Loucy (cell line): Measurements from ENCODE around the gene SEMA7A.

Experiments used
- H2AFZ ChIP-seq: fragments of 200-600 bp; sonication (generic); 2 replicates; pipeline ENCODE4 v1.6.0; 2016; ENCODE audit warnings: antibody characterized with exemption, mild to moderate bottlenecking, low read length, moderate library complexity
- H3F3A ChIP-seq: fragments of 200-600 bp; 2 replicates; pipeline ENCODE4 v1.6.0; 2016; ENCODE audit warnings: antibody characterized with exemption, low read depth, mild to moderate bottlenecking
- H3K27me3 ChIP-seq: fragments of 200-600 bp; sonication (generic); 2 replicates; pipeline ENCODE4 v1.6.1; 2014; ENCODE audit warnings: low read length, mild to moderate bottlenecking; ENCODE audit not compliant: insufficient read depth, poor library complexity, severe bottlenecking
- H3K36me3 ChIP-seq: fragments of 200-600 bp; sonication (generic); 2 replicates; pipeline ENCODE4 v1.6.1; 2016; ENCODE audit warnings: low read length; ENCODE audit not compliant: insufficient read depth
- H3K4me1 ChIP-seq: fragments of 200-600 bp; sonication (generic); 2 replicates; pipeline ENCODE4 v1.5.1; 2014; ENCODE audit warnings: low read length, mild to moderate bottlenecking; ENCODE audit not compliant: insufficient read depth, poor library complexity, severe bottlenecking
- H3K4me2 ChIP-seq: fragments of 200-600 bp; sonication (generic); 2 replicates; pipeline ENCODE4 v1.6.0; 2014; ENCODE audit warnings: antibody characterized with exemption, low read length, low read depth, mild to moderate bottlenecking; ENCODE audit not compliant: poor library complexity, severe bottlenecking
- H3K4me3 ChIP-seq: fragments of 200-600 bp; sonication (generic); 2 replicates; pipeline ENCODE4 v1.5.1; 2014; ENCODE audit warnings: low read length, mild to moderate bottlenecking, mixed read lengths; ENCODE audit not compliant: poor library complexity, severe bottlenecking
- H3K79me2 ChIP-seq: fragments of 200-600 bp; sonication (generic); 2 replicates; pipeline ENCODE4 v1.6.1; 2014; ENCODE audit warnings: low read length; ENCODE audit not compliant: insufficient read depth
- H3K9ac ChIP-seq: fragments of 200-600 bp; sonication (generic); 2 replicates; pipeline ENCODE4 v1.6.0; 2014; ENCODE audit warnings: mild to moderate bottlenecking, low read depth, low read length, moderate library complexity; ENCODE audit not compliant: poor library complexity, severe bottlenecking
- H3K9me2 ChIP-seq: fragments of 200-600 bp; sonication (generic); replicated peaks from 2 replicates; pipeline ENCODE4 v1.6.1; 2016; ENCODE audit warnings: low read depth, low read length, mixed read lengths
- H3K9me3 ChIP-seq: fragments of 200-600 bp; sonication (generic); 2 replicates; pipeline ENCODE4 v1.6.1; 2014; ENCODE audit warnings: mild to moderate bottlenecking, antibody characterized with exemption, low read length, low read depth; ENCODE audit not compliant: insufficient read depth
- H4K20me1 ChIP-seq: fragments of 200-600 bp; sonication (generic); 2 replicates; pipeline ENCODE4 v1.6.0; 2014; ENCODE audit warnings: antibody characterized with exemption, low read length, mild to moderate bottlenecking; ENCODE audit not compliant: insufficient read depth, poor library complexity, severe bottlenecking
- CTCF ChIP-seq: fragments of 200-600 bp; sonication (generic); conservative IDR thresholded peaks from 2 replicates; pipeline ENCODE4 v1.5.1; 2014; ENCODE audit warnings: mild to moderate bottlenecking, antibody characterized with exemption, low read length
- EZH2phosphoT487 ChIP-seq: fragments of 200-600 bp; IDR thresholded peaks from 2 replicates; pipeline ENCODE4 v1.6.1; 2018; ENCODE audit warnings: antibody characterized with exemption, mild to moderate bottlenecking, moderate library complexity, borderline replicate concordance

SEMA7A gene

GRCh38 chr15:74453925-74454763, 20.4 kb upstream of the SEMA7A start:
- TF ChIP-seq EZH2phosphoT487 = no peak
- no peak for TF ChIP-seq CTCF
- peaks cover 10% of the 10 kb centered on the region; the same call in 1 of the 2 replicates for H3K36me3 ChIP-seq
- H3K4me2 ChIP-seq = peak overlapping the region; percentile 47
- peaks cover 31% of the 10 kb centered on the region for H3K4me1 ChIP-seq
- no peaks in the 10 kb centered on the region; the same call in 1 of the 2 replicates for H3F3A ChIP-seq
- H4K20me1 ChIP-seq = no peaks in the 10 kb centered on the region
- H3K4me3 ChIP-seq = peak overlapping the region; percentile 38
- peak overlapping the region; percentile 39 for H3K9ac ChIP-seq
- no peaks in the 10 kb centered on the region for H3K79me2 ChIP-seq
- no peaks in the 10 kb centered on the region for H3K27me3 ChIP-seq
- H3K9me2 ChIP-seq = no peaks in the 10 kb centered on the region
- H2AFZ ChIP-seq = no peak overlapping the region
- no peaks in the 10 kb centered on the region for H3K9me3 ChIP-seq

GRCh38 chr15:74451861-74452835, 18.4 kb upstream of the SEMA7A start:
- Histone ChIP-seq H3K4me2 (no peak overlapping the region), H3K9ac (no peak overlapping the region), H3K36me3 (peaks cover 29% of the 10 kb centered on the region; the same call in 1 of the 2 replicates), H3K9me3 (no peaks in the 10 kb centered on the region), H3F3A (no peaks in the 10 kb centered on the region), H3K4me1 (peaks cover 27% of the 10 kb centered on the region), H4K20me1 (no peaks in the 10 kb centered on the region), H3K4me3 (no peak overlapping the region), H2AFZ (no peak overlapping the region), H3K9me2 (no peaks in the 10 kb centered on the region), H3K79me2 (no peaks in the 10 kb centered on the region), H3K27me3 (no peaks in the 10 kb centered on the region)
- TF ChIP-seq EZH2phosphoT487 (no peak), CTCF (no peak)

GRCh38 chr15:74451322-74451721, 17.6 kb upstream of the SEMA7A start:
- Histone ChIP-seq H4K20me1 (no peaks in the 10 kb centered on the region), H3K9ac (no peak overlapping the region), H2AFZ (no peak overlapping the region), H3K4me3 (no peak overlapping the region), H3K4me2 (no peak overlapping the region), H3K9me3 (no peaks in the 10 kb centered on the region), H3K79me2 (no peaks in the 10 kb centered on the region), H3F3A (no peaks in the 10 kb centered on the region), H3K4me1 (peaks cover 27% of the 10 kb centered on the region), H3K27me3 (no peaks in the 10 kb centered on the region), H3K9me2 (no peaks in the 10 kb centered on the region), H3K36me3 (peaks cover 38% of the 10 kb centered on the region; the same call in 1 of the 2 replicates)
- TF ChIP-seq EZH2phosphoT487 = no peak
- no peak for TF ChIP-seq CTCF
